ENCODE results near the gene PPP2R5A. TPM values are rescaled to one million over a fixed set of nuclear protein-coding genes. Genes with fewer than 3 reads are reported as not detected.
A peak's percentile ranks its signal among the peaks of the same experiment; 100 is the strongest.
"Not testable (repeated sequence)": the region's sequence is repeated elsewhere in the genome, so short reads cannot be mapped to it uniquely, and the experiment has no call there.

The PPP2R5A gene
- total RNA-seq, 6 donors from 2014 or later, result 71.2 to 130 (median 88.5) TPM

DNA sequence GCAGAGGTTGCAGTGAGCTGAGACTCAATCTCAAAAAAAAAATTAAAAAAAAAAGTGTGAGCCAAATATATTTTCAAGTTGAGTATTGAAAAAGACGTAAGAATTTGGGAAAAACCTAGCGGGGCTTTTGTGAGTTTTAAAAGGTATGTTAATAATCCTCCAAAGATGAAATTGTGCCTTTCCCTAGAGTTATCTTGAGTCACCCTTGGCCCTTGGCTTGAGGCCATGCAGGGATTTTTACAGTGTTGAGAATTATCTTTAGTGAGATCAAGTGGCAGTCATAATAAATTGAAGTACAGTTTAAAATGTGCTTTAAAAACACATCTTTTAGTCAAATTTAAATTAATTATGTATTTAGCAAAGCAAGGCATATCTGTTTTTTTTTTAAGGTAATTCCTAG lies 32.7 kb downstream of the PPP2R5A start:
- ATAC-seq (ENCODE audit: low FRiP score in 2 of 2) (no peak), DNase-seq (no peak)
- no peak for TF ChIP-seq EP300 (IDR thresholded peaks at IDR 0.05)
- TF ChIP-seq POLR2A (IDR thresholded peaks at IDR 0.05), result no peak
- TF ChIP-seq, protein P1, sequence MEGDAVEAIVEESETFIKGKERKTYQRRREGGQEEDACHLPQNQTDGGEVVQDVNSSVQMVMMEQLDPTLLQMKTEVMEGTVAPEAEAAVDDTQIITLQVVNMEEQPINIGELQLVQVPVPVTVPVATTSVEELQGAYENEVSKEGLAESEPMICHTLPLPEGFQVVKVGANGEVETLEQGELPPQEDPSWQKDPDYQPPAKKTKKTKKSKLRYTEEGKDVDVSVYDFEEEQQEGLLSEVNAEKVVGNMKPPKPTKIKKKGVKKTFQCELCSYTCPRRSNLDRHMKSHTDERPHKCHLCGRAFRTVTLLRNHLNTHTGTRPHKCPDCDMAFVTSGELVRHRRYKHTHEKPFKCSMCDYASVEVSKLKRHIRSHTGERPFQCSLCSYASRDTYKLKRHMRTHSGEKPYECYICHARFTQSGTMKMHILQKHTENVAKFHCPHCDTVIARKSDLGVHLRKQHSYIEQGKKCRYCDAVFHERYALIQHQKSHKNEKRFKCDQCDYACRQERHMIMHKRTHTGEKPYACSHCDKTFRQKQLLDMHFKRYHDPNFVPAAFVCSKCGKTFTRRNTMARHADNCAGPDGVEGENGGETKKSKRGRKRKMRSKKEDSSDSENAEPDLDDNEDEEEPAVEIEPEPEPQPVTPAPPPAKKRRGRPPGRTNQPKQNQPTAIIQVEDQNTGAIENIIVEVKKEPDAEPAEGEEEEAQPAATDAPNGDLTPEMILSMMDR (IDR thresholded peaks at IDR 0.05), result no peak
- no peak for TF ChIP-seq POLR2AphosphoS5 (IDR thresholded peaks at IDR 0.05)
- Histone ChIP-seq H3K36me3 (no peaks in the 10 kb centered on the region), H3K9me3 (no peaks in the 10 kb centered on the region), H3K27me3 (no peaks in the 10 kb centered on the region), H3K27ac (no peak overlapping the region), H3K4me3 (no peak overlapping the region), H3K4me1 (peaks cover 7 to 29% (median 14%) of the 10 kb centered on the region in 4 donors)
- 74 to 75% methylated on average over 2 of the region's 2 CpGs for WGBS, 2 donors

DNA sequence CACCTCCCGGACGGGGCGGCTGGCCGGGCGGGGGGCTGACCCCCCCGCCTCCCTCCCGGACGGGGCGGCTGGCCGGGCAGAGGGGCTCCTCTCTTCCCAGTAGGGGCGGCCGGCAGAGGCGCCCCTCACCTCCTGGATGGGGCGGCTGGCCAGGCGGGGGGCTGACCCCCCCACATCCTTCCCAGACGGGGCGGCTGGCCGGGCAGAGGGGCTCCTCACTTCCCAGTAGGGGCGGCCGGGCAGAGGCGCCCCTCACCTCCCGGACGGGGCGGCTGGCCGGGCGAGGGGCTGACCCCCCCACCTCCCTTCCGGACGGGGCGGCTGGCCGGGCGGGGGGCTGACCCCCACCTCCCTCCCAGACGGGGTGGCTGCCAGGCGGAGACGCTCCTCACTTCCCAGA lies 35.8 kb downstream of the PPP2R5A start:
- not testable (repeated sequence) for H3K27me3 ChIP-seq; H3K9me3 ChIP-seq; ATAC-seq (ENCODE audit: low FRiP score in 2 of 2); H3K27ac ChIP-seq; H3K36me3 ChIP-seq; H3K4me3 ChIP-seq
- 100% methylated on average over 4 of the region's 34 CpGs; no CpG with 5 or more reads in 1 of the 2 donors for WGBS, 2 donors
- H3K4me1 ChIP-seq, result peaks cover 0 to 21% (median 4%) of the 10 kb centered on the region in 4 donors
- peak in 1 of 2 donors; percentile 50 for DNase-seq

DNA sequence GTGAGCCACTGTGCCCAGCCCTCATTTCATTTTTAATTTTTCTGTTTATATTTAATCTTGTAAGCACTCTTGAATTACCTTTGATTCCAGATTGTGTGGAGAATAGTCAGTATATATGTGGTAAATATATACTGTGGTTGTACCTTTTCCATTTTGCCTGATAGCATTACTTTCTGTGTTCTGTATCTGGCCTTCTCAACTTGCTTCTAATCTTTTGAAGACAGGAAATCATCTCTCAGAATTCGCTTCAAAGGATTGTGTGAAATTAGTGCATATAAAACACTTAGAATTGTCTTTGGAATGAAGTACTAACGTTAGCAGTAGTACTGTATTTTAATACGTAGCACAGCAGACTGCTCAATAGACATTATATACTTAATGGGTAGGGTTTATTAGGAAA lies 37.9 kb downstream of the PPP2R5A start:
- 59 to 80% methylated on average over 3 of the region's 3 CpGs for WGBS, 2 donors
- DNase-seq (no peak), ATAC-seq (ENCODE audit: low FRiP score in 2 of 2) (no peak)
- H3K4me3 ChIP-seq, result no peak overlapping the region
- no peaks in the 10 kb centered on the region for H3K36me3 ChIP-seq
- H3K9me3 ChIP-seq, result no peaks in the 10 kb centered on the region
- no peak overlapping the region for H3K27ac ChIP-seq
- TF ChIP-seq EP300 (IDR thresholded peaks at IDR 0.05), result no peak
- TF ChIP-seq, protein P1 (IDR thresholded peaks at IDR 0.05), result no peak
- TF ChIP-seq POLR2AphosphoS5 (IDR thresholded peaks at IDR 0.05), result no peak
- no peak for TF ChIP-seq POLR2A (IDR thresholded peaks at IDR 0.05)
- H3K4me1 ChIP-seq, result peaks cover 0 to 13% (median 5%) of the 10 kb centered on the region in 4 donors
- H3K27me3 ChIP-seq, result no peaks in the 10 kb centered on the region

DNA sequence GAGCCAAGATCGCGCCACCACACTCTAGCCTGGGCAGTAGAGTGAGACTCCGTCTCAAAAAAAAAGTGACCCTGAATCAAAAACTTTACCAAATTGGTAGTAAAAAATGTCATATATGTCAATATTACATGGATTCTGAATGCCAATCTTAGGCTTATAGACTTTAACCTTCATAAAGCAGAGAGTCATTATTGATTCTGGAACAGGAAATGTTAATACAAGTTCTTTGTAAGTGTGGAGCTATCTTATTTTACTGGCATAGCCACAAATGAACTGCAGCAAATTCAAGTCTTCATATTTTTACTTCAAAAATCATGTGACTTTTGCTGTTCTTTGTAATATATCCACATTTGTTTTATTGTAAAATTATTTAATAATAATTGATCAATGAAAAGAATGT lies 41.3 kb downstream of the PPP2R5A start:
- no peak for TF ChIP-seq POLR2A (IDR thresholded peaks at IDR 0.05)
- TF ChIP-seq POLR2AphosphoS5 (IDR thresholded peaks at IDR 0.05), result no peak
- TF ChIP-seq, protein P1 (IDR thresholded peaks at IDR 0.05), result no peak
- no peak for TF ChIP-seq EP300 (IDR thresholded peaks at IDR 0.05)
- no peak for ATAC-seq (ENCODE audit: low FRiP score in 2 of 2)
- Histone ChIP-seq H3K27ac (no peak overlapping the region), H3K27me3 (no peaks in the 10 kb centered on the region), H3K4me3 (no peak overlapping the region), H3K36me3 (peaks cover 0 to 15% (median 6%) of the 10 kb centered on the region in 4 donors), H3K4me1 (peaks cover 0 to 12% (median 9%) of the 10 kb centered on the region in 4 donors), H3K9me3 (no peaks in the 10 kb centered on the region)
- 79 to 97% methylated on average over 3 of the region's 3 CpGs for WGBS, 2 donors
- DNase-seq, result no peak

DNA sequence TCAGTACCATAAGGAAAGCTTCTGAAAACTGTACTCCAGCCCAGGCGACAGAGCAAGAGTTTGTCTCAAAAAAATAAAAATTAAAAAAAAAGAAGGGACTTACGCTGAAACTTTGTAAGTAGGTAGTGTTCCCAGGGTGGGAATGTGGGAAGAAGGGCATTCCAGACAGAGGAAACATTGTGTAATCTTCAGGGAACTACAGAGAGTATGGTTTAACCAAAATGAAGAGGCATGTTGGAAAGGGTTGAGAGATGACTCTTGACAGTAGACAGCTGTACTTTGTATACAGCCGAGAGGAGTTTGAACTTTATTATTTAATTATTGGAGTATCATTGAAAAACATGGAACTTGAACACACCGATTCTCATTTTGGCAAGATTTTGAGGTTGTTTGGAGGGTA lies 43.0 kb downstream of the PPP2R5A start:
- TF ChIP-seq POLR2AphosphoS5 (IDR thresholded peaks at IDR 0.05) (no peak), POLR2A (IDR thresholded peaks at IDR 0.05) (no peak), EP300 (IDR thresholded peaks at IDR 0.05) (no peak)
- TF ChIP-seq, protein P1 (IDR thresholded peaks at IDR 0.05), result no peak
- no peaks in the 10 kb centered on the region for H3K9me3 ChIP-seq
- H3K36me3 ChIP-seq, result peaks cover 0 to 29% (median 8%) of the 10 kb centered on the region in 4 donors
- no peak overlapping the region for H3K27ac ChIP-seq
- no peak for ATAC-seq (ENCODE audit: low FRiP score in 2 of 2)
- no peaks in the 10 kb centered on the region for H3K27me3 ChIP-seq
- H3K4me1 ChIP-seq, result peaks cover 0 to 12% (median 8%) of the 10 kb centered on the region in 4 donors
- 70 to 74% methylated on average over 4 of the region's 4 CpGs for WGBS, 2 donors
- H3K4me3 ChIP-seq, result no peak overlapping the region
- no peak for DNase-seq

All from upper lobe of left lung (tissue), 6 donors.